GM12878 (cell line): ENCODE results near the gene SLC36A3. TPM values are rescaled to one million over a fixed set of nuclear protein-coding genes. Genes with fewer than 3 reads are reported as not detected.
"Not testable (repeated sequence)": the region's sequence is repeated elsewhere in the genome, so short reads cannot be mapped to it uniquely, and the experiment has no call there.

Experiments
- ATAC-seq: fragments of 200-7000 bp; cut with Tn5 transposase; 3 replicates; pipeline ENCODE4 v1.9.1; 2020; ENCODE audit warnings: mild to moderate bottlenecking, moderate library complexity
- BruUV-seq: library from RNA; stranded (reverse); fragments of 400-500 nt; replicated peaks from 2 replicates; lab custom pipeline; 2021; lab: Mats Ljungman, UMichigan
- CTCF ChIA-PET: fragments of 300-600 bp; sonication (Branson Sonifier 250); formaldehyde crosslinking; extraction: SDS; loops from one replicate; lab custom pipeline; 2021; ENCODE audit warnings: inconsistent platforms; lab: Yijun Ruan, JAX
- POLR2A ChIA-PET: fragments of 350-600 bp; formaldehyde crosslinking; extraction: SDS; loops from one replicate; lab custom pipeline; 2021; ENCODE audit warnings: inconsistent platforms; lab: Charles Lee
- RAD21 ChIA-PET: fragments of 300-600 bp; sonication (Branson Sonifier 250); formaldehyde crosslinking; loops from one replicate; lab custom pipeline; 2023; ENCODE audit warnings: antibody characterized with exemption; ENCODE audit not compliant: unreplicated experiment; lab: Charles Lee
- SMC1A ChIA-PET: fragments of 300-600 bp; sonication (Branson Sonifier 250); formaldehyde crosslinking; loops from one replicate; lab custom pipeline; 2023; ENCODE audit not compliant: unreplicated experiment, uncharacterized antibody; lab: Charles Lee
- DNase-seq: peaks from one replicate; pipeline ENCODE4 v3.0.0-alpha.2; 2011; ENCODE audit warnings: low read depth, low spot score
- FAIRE-seq: peaks from 3 replicates; lab custom pipeline; 2011; peaks lifted over from hg19 to GRCh38; lab: Jason Lieb, UNC
- H2AFZ ChIP-seq: 2 replicates; pipeline ENCODE4 v1.6.0; 2011; ENCODE audit warnings: low read depth, low read length, control low read depth; ENCODE audit not compliant: control insufficient read depth
- H3K27ac ChIP-seq: 2 replicates; pipeline ENCODE4 v1.5.1; 2011; ENCODE audit warnings: control low read depth; ENCODE audit not compliant: control insufficient read depth, insufficient read depth
- H3K27me3 ChIP-seq, 2 experiments: replicated peaks in 1 of 2; 2 replicates each; pipeline versions ENCODE4 v1.6.0 to v1.6.1; 2011; ENCODE audit warnings: low read length in 1 of 2; ENCODE audit not compliant: control insufficient read depth in 2 of 2, insufficient read depth in 2 of 2
- H3K36me3 ChIP-seq, 2 experiments: 2 replicates each; pipeline ENCODE4 v1.5.1; 2011; ENCODE audit warnings: low read length in 1 of 2; ENCODE audit not compliant: control insufficient read depth in 2 of 2, insufficient read depth in 2 of 2
- H3K4me1 ChIP-seq: 2 replicates; pipeline ENCODE4 v1.6.1; 2011; ENCODE audit warnings: mild to moderate bottlenecking, low read length, moderate library complexity, mixed read lengths; ENCODE audit not compliant: control insufficient read depth, insufficient read depth
- H3K4me2 ChIP-seq: 2 replicates; pipeline ENCODE4 v1.6.0; 2011; ENCODE audit warnings: control low read depth; ENCODE audit not compliant: control insufficient read depth, insufficient read depth
- H3K4me3 ChIP-seq: fragments of 200-600 bp; sonication (generic); 2 replicates; pipeline ENCODE4 v1.5.1; 2016
- H3K79me2 ChIP-seq: 2 replicates; pipeline ENCODE4 v1.6.0; 2011; ENCODE audit warnings: low read length; ENCODE audit not compliant: control insufficient read depth, insufficient read depth
- H3K9ac ChIP-seq: 2 replicates; pipeline ENCODE4 v1.8.0; 2011; ENCODE audit warnings: low read length, control low read depth, mixed read lengths; ENCODE audit not compliant: control insufficient read depth, insufficient read depth
- H3K9me3 ChIP-seq: replicated peaks from 3 replicates; pipeline ENCODE4 v1.5.1; 2011; ENCODE audit warnings: mild to moderate bottlenecking, low read length; ENCODE audit not compliant: control insufficient read depth, insufficient read depth
- H4K20me1 ChIP-seq: 2 replicates; pipeline ENCODE4 v1.6.0; 2011; ENCODE audit not compliant: control insufficient read depth, insufficient read depth
- ATF7 ChIP-seq: fragments of 450-650 bp; IDR thresholded peaks from 2 replicates; pipeline ENCODE4 v1.6.1; 2016; ENCODE audit warnings: low read depth, mild to moderate bottlenecking
- BACH1 ChIP-seq: fragments of 450-650 bp; IDR thresholded peaks from 2 replicates; pipeline ENCODE4 v1.6.1; 2017; ENCODE audit warnings: mild to moderate bottlenecking, borderline replicate concordance
- BRCA1 ChIP-seq: IDR thresholded peaks from 2 replicates; pipeline ENCODE4 v1.6.1; 2011; ENCODE audit warnings: low read depth, low read length, improper control_type of control experiment
- CREB1 ChIP-seq: IDR thresholded peaks from 2 replicates; pipeline ENCODE4 v1.6.1; 2012; ENCODE audit warnings: low read depth, mild to moderate bottlenecking, inconsistent platforms
- CTCF ChIP-seq, 3 experiments: IDR thresholded peaks in 2 of 3; conservative IDR thresholded peaks in 1 of 3; 2 replicates each; pipeline ENCODE4 v1.5.1; 2011; ENCODE audit warnings: low read depth in 3 of 3, low read length in 3 of 3, mild to moderate bottlenecking in 3 of 3, control low read depth in 2 of 3, moderate library complexity in 2 of 3, inconsistent platforms in 1 of 3, mixed read lengths in 1 of 3; ENCODE audit not compliant: control insufficient read depth in 2 of 3, insufficient read depth in 1 of 3; ENCODE audit errors: extremely low read depth in 1 of 3
- HCFC1 ChIP-seq: fragments of 150-350 bp; IDR thresholded peaks from 2 replicates; pipeline ENCODE4 v1.6.1; 2014; ENCODE audit warnings: low read length
- IKZF1 ChIP-seq: fragments of 450-650 bp; conservative IDR thresholded peaks from 2 replicates; pipeline ENCODE4 v1.6.1; 2017; ENCODE audit warnings: antibody characterized with exemption, mild to moderate bottlenecking
- IRF4 ChIP-seq: IDR thresholded peaks from 2 replicates; pipeline ENCODE4 v1.6.1; 2011; ENCODE audit warnings: low read depth, low read length
- PKNOX1 ChIP-seq: fragments of 450-650 bp; IDR thresholded peaks from 2 replicates; pipeline ENCODE4 v1.6.1; 2016; ENCODE audit warnings: mild to moderate bottlenecking
- POU2F2 ChIP-seq: IDR thresholded peaks from 3 replicates; pipeline ENCODE4 v1.6.1; 2011; ENCODE audit warnings: low read depth, mild to moderate bottlenecking, low read length, borderline replicate concordance
- RAD21 ChIP-seq: IDR thresholded peaks from 2 replicates; pipeline ENCODE4 v1.6.1; 2011; ENCODE audit warnings: mild to moderate bottlenecking, low read depth, low read length, moderate library complexity; ENCODE audit not compliant: insufficient read depth
- SMC3 ChIP-seq: IDR thresholded peaks from 2 replicates; pipeline ENCODE4 v1.6.1; 2011; ENCODE audit warnings: low read length, improper control_type of control experiment, borderline replicate concordance
- YY1 ChIP-seq: IDR thresholded peaks from 2 replicates; pipeline ENCODE4 v1.6.1; 2011; ENCODE audit warnings: low read depth, mild to moderate bottlenecking, low read length
- WGBS: methylation state at CpG from one replicate; pipeline ENCODE4 v1.1.6; 2016; ENCODE audit warnings: low lambda C conversion rate; ENCODE audit not compliant: insufficient replicate concordance, insufficient coverage; ENCODE audit errors: missing lambda C conversion rate; 5-methylcytosine and 5-hydroxymethylcytosine counted together
- in situ Hi-C: fragments of 300-500 bp; cut with MboI; formaldehyde crosslinking; loops from 9 replicates; pipeline ENCODE4 v1.14.3; 2018; ENCODE audit warnings: mixed read lengths
- intact Hi-C: fragments of 100-400 bp; cut with micrococcal nuclease; formaldehyde crosslinking; loops from one replicate; pipeline ENCODE4 v1.14.2; 2022; ENCODE audit not compliant: unreplicated experiment
- polyA plus RNA-seq, 11 experiments: library from polyadenylated mRNA; depleted of rRNA in 4 of 11; unstranded in 6 of 11; stranded (reverse) in 5 of 11; fragments of >200 nt; fragmentation: Nextera tagmentation in 4 of 11; fragmentation: Illumina TruSeq in 1 of 11; extraction: Ambion mirVana in 4 of 11; extraction: Trizol in 1 of 11; gene quantifications; 1 replicate in 1 of 11; 2 replicates in 10 of 11; pipeline versions ENCODE4 v1.2.1 to v1.2.3, GENCODE V29; 2011 to 2016; ENCODE audit warnings: inconsistent platforms in 2 of 11, missing spikeins in 2 of 11, low read depth in 1 of 11
- total RNA-seq, 4 experiments: library from RNA; depleted of rRNA in 3 of 4; stranded (reverse); fragments of >200 nt in 3 of 4; fragmentation: Illumina TruSeq in 1 of 4; extraction: Trizol in 1 of 4; gene quantifications; 2 replicates each; pipeline versions ENCODE4 v1.2.1 to v1.2.3, GENCODE V29; 2013 to 2021

The SLC36A3 gene
- total and polyA plus RNA-seq, 10 of the 15 experiments (the other 5 are each of a cell fraction or from before 2014, with no cell fraction given): 0.03 TPM; not detected in 9

- H2AFZ ChIP-seq, intact Hi-C loops, POLR2A ChIA-PET, H3K36me3 ChIP-seq, H3K4me3 ChIP-seq, H3K9ac ChIP-seq, in situ Hi-C loops, CTCF ChIA-PET, H4K20me1 ChIP-seq, H3K4me2 ChIP-seq, FAIRE-seq, DNase-seq, RAD21 ChIA-PET, H3K9me3 ChIP-seq, BruUV-seq, SMC1A ChIA-PET, ATAC-seq, H3K27ac ChIP-seq, H3K27me3 ChIP-seq, H3K79me2 ChIP-seq, H3K4me1 ChIP-seq: not testable (repeated sequence)
- WGBS: 92% methylated on average over 13 of the region's 27 CpGs
Observed at GRCh38 chr5:151309266-151309665, 5.7 kb upstream of the SLC36A3 start.

DNA sequence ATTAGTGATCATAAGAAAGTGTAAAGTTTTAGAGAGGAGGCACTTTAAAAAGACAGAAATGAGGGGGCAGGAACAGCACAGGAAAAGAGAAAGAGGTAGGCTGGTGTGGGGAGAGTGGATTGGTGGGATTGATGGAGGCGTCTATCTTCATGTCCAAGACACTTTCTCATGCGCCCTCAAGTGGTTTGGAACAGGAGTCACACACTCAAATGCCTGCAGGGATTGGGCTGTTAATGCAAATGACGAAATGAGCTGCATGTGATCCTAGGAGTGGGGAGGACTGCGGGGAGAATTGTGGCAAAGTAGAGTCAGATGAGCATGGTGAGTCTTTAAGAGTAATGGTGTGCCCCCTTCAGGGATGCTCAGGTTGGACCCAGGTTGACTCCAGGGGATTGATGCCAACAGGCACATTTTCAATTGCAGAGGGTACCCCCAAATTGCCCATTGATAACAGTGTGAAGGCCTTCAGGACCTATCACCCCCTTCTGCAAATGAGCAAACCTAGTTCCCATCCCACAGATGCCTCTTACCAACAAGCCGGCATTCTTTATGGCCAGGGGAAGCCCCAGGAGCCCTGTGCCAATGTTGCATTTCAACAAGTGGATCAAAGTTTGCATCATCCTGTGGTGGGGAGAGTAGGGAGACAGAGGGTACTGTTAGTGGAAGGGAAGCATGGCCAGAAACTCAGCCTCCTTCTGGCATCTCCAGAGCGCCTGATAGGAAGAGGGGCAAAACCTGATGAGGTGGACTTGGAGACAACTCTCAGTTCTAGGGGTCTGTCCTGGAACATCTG is 5.3 kb downstream of the SLC36A3 start:
- intact Hi-C loops: loop anchor here (2.0 to 5.0 kb wide), 3 partner anchors 76 to 171 kb away; partner anchors contain the start of gene CCDC69
- TF ChIP-seq IRF4: 0 out of 2 replicates have a peak, but pooled peaks have one; percentile 24
- TF ChIP-seq HCFC1: no peak
- TF ChIP-seq CREB1: peak; percentile 33; the same call in 1 of the 2 replicates
- TF ChIP-seq PKNOX1: 0 out of 2 replicates have a peak, but pooled peaks have one; percentile 22
- TF ChIP-seq IKZF1: 0 out of 2 replicates have a peak, but pooled peaks have one; percentile 11
- TF ChIP-seq YY1: 0 out of 2 replicates have a peak, but pooled peaks have one; percentile 53
- peak; percentile 41 for TF ChIP-seq ATF7
- TF ChIP-seq BACH1: no peak
- TF ChIP-seq RAD21: peak; percentile 83
- peak; percentile 72 to 82 (median 75) for TF ChIP-seq CTCF (IDR thresholded peaks at IDR 0.05 in 2 of 3, conservative IDR thresholded peaks at IDR 0.05 in 1 of 3; ENCODE audit: control insufficient read depth in 2 of 3, extremely low read depth in 1 of 3, insufficient read depth in 1 of 3, low read depth in 3 of 3, low read length in 3 of 3)
- TF ChIP-seq SMC3: peak; percentile 88
- TF ChIP-seq BRCA1: no peak
- TF ChIP-seq POU2F2: peak; percentile 48; the same call in 1 of the 3 replicates

More for the DNA sequence above, 5.3 kb downstream of the SLC36A3 start:
- H4K20me1 ChIP-seq: no peaks in the 10 kb centered on the region
- no peaks in the 10 kb centered on the region for H3K4me1 ChIP-seq
- DNase-seq: peak; percentile 26
- SMC1A ChIA-PET: interaction anchor here (0.6 to 7.0 kb wide), 16 partner anchors 12 to 247 kb away, joined by 3 to 49 read pairs (median 4); partner anchors contain the start of gene GM2A
- CTCF ChIA-PET: interaction anchor here (0.6 to 3.3 kb wide), 32 partner anchors 10 to 496 kb away, joined by 3 to 40 read pairs (median 4); no protein-coding TSS in a partner anchor
- H3K27me3 ChIP-seq: no peaks in the 10 kb centered on the region; a peak in 1 of 4 replicates
- no peak overlapping the region for H3K4me3 ChIP-seq
- RAD21 ChIA-PET: interaction anchor here (0.6 to 3.3 kb wide), 22 partner anchors 9 to 453 kb away, joined by 3 to 33 read pairs (median 4); partner anchors contain the start of genes CCDC69 and GM2A
- no peak overlapping the region for H3K9ac ChIP-seq
- WGBS: 30% methylated on average over 6 of the region's 6 CpGs
- in situ Hi-C loops: no loop called here
- H3K36me3 ChIP-seq: no peaks in the 10 kb centered on the region
- no peak overlapping the region for H2AFZ ChIP-seq
- no peaks in the 10 kb centered on the region for H3K79me2 ChIP-seq
- BruUV-seq: no TSS peak
- peak; percentile 98 for ATAC-seq
- FAIRE-seq: no peak
- H3K9me3 ChIP-seq: no peaks in the 10 kb centered on the region
- POLR2A ChIA-PET: interaction anchor here (0.5 to 0.6 kb wide), 2 partner anchors 17 to 133 kb away, joined by 3 to 4 read pairs; no protein-coding TSS in a partner anchor
- H3K4me2 ChIP-seq: no peak overlapping the region
- no peak overlapping the region for H3K27ac ChIP-seq
